Measurements from ENCODE around the gene ZC3HAV1.

DNA sequence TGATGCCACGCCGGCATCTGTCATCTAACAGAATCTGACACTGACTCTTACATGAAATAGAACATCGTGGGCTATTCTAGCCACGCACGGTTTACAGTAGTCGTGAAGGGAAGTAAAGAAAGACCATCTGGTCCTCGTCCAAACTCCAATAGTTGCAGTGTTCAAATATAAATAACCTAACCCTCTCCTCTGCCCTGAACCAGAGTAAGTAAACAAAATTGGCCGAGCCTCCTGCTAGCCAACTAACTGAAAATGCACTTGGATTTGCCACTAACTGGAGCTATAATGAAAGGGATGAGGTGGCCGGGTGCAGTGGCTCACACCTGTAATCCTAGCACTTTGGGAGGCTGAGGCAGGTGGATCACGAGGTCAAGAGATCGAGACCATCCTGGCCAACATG is 44.2 kb downstream of the ZC3HAV1 start:
- TF ChIP-seq, protein P1, sequence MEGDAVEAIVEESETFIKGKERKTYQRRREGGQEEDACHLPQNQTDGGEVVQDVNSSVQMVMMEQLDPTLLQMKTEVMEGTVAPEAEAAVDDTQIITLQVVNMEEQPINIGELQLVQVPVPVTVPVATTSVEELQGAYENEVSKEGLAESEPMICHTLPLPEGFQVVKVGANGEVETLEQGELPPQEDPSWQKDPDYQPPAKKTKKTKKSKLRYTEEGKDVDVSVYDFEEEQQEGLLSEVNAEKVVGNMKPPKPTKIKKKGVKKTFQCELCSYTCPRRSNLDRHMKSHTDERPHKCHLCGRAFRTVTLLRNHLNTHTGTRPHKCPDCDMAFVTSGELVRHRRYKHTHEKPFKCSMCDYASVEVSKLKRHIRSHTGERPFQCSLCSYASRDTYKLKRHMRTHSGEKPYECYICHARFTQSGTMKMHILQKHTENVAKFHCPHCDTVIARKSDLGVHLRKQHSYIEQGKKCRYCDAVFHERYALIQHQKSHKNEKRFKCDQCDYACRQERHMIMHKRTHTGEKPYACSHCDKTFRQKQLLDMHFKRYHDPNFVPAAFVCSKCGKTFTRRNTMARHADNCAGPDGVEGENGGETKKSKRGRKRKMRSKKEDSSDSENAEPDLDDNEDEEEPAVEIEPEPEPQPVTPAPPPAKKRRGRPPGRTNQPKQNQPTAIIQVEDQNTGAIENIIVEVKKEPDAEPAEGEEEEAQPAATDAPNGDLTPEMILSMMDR (conservative IDR thresholded peaks at IDR 0.05; ENCODE audit: low read depth, low read length), result no peak
- TF ChIP-seq POLR2A (IDR thresholded peaks at IDR 0.05; ENCODE audit: low read depth, low read length), result no peak
- TF ChIP-seq, protein P2, sequence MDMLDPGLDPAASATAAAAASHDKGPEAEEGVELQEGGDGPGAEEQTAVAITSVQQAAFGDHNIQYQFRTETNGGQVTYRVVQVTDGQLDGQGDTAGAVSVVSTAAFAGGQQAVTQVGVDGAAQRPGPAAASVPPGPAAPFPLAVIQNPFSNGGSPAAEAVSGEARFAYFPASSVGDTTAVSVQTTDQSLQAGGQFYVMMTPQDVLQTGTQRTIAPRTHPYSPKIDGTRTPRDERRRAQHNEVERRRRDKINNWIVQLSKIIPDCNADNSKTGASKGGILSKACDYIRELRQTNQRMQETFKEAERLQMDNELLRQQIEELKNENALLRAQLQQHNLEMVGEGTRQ (IDR thresholded peaks at IDR 0.05; ENCODE audit: low read depth, low read length), result no peak
- TF ChIP-seq, protein P3, sequence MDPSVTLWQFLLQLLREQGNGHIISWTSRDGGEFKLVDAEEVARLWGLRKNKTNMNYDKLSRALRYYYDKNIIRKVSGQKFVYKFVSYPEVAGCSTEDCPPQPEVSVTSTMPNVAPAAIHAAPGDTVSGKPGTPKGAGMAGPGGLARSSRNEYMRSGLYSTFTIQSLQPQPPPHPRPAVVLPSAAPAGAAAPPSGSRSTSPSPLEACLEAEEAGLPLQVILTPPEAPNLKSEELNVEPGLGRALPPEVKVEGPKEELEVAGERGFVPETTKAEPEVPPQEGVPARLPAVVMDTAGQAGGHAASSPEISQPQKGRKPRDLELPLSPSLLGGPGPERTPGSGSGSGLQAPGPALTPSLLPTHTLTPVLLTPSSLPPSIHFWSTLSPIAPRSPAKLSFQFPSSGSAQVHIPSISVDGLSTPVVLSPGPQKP (IDR thresholded peaks at IDR 0.05; ENCODE audit: borderline replicate concordance, low read depth, low read length), result no peak
- no peak for TF ChIP-seq SMC3 (IDR thresholded peaks at IDR 0.05; ENCODE audit: low read depth, low read length)
- no peak for TF ChIP-seq MAZ (IDR thresholded peaks at IDR 0.05; ENCODE audit: borderline replicate concordance, low read depth, low read length)
- TF ChIP-seq MXI1 (IDR thresholded peaks at IDR 0.05; ENCODE audit: borderline replicate concordance, low read depth, low read length), result no peak
- no peak for TF ChIP-seq RFX5 (IDR thresholded peaks at IDR 0.05; ENCODE audit: low read depth, low read length)
